Loucy (cell line): Measurements from ENCODE around the gene CNTNAP2.

Experiments used
- H2AFZ ChIP-seq: fragments of 200-600 bp; sonication (generic); 2 replicates; pipeline ENCODE4 v1.6.0; 2016; ENCODE audit warnings: antibody characterized with exemption, mild to moderate bottlenecking, low read length, moderate library complexity
- H3F3A ChIP-seq: fragments of 200-600 bp; 2 replicates; pipeline ENCODE4 v1.6.0; 2016; ENCODE audit warnings: antibody characterized with exemption, low read depth, mild to moderate bottlenecking
- H3K27me3 ChIP-seq: fragments of 200-600 bp; sonication (generic); 2 replicates; pipeline ENCODE4 v1.6.1; 2014; ENCODE audit warnings: low read length, mild to moderate bottlenecking; ENCODE audit not compliant: insufficient read depth, poor library complexity, severe bottlenecking
- H3K36me3 ChIP-seq: fragments of 200-600 bp; sonication (generic); 2 replicates; pipeline ENCODE4 v1.6.1; 2016; ENCODE audit warnings: low read length; ENCODE audit not compliant: insufficient read depth
- H3K4me1 ChIP-seq: fragments of 200-600 bp; sonication (generic); 2 replicates; pipeline ENCODE4 v1.5.1; 2014; ENCODE audit warnings: low read length, mild to moderate bottlenecking; ENCODE audit not compliant: insufficient read depth, poor library complexity, severe bottlenecking
- H3K4me2 ChIP-seq: fragments of 200-600 bp; sonication (generic); 2 replicates; pipeline ENCODE4 v1.6.0; 2014; ENCODE audit warnings: antibody characterized with exemption, low read length, low read depth, mild to moderate bottlenecking; ENCODE audit not compliant: poor library complexity, severe bottlenecking
- H3K4me3 ChIP-seq: fragments of 200-600 bp; sonication (generic); 2 replicates; pipeline ENCODE4 v1.5.1; 2014; ENCODE audit warnings: low read length, mild to moderate bottlenecking, mixed read lengths; ENCODE audit not compliant: poor library complexity, severe bottlenecking
- H3K79me2 ChIP-seq: fragments of 200-600 bp; sonication (generic); 2 replicates; pipeline ENCODE4 v1.6.1; 2014; ENCODE audit warnings: low read length; ENCODE audit not compliant: insufficient read depth
- H3K9ac ChIP-seq: fragments of 200-600 bp; sonication (generic); 2 replicates; pipeline ENCODE4 v1.6.0; 2014; ENCODE audit warnings: mild to moderate bottlenecking, low read depth, low read length, moderate library complexity; ENCODE audit not compliant: poor library complexity, severe bottlenecking
- H3K9me2 ChIP-seq: fragments of 200-600 bp; sonication (generic); replicated peaks from 2 replicates; pipeline ENCODE4 v1.6.1; 2016; ENCODE audit warnings: low read depth, low read length, mixed read lengths
- H3K9me3 ChIP-seq: fragments of 200-600 bp; sonication (generic); 2 replicates; pipeline ENCODE4 v1.6.1; 2014; ENCODE audit warnings: mild to moderate bottlenecking, antibody characterized with exemption, low read length, low read depth; ENCODE audit not compliant: insufficient read depth
- H4K20me1 ChIP-seq: fragments of 200-600 bp; sonication (generic); 2 replicates; pipeline ENCODE4 v1.6.0; 2014; ENCODE audit warnings: antibody characterized with exemption, low read length, mild to moderate bottlenecking; ENCODE audit not compliant: insufficient read depth, poor library complexity, severe bottlenecking
- EZH2phosphoT487 ChIP-seq: fragments of 200-600 bp; IDR thresholded peaks from 2 replicates; pipeline ENCODE4 v1.6.1; 2018; ENCODE audit warnings: antibody characterized with exemption, mild to moderate bottlenecking, moderate library complexity, borderline replicate concordance
- TF ChIP-seq, protein P1 (sequence below): fragments of 200-600 bp; sonication (generic); conservative IDR thresholded peaks from 2 replicates; pipeline ENCODE4 v1.5.1; 2014; ENCODE audit warnings: mild to moderate bottlenecking, antibody characterized with exemption, low read length

Gene CNTNAP2

DNA sequence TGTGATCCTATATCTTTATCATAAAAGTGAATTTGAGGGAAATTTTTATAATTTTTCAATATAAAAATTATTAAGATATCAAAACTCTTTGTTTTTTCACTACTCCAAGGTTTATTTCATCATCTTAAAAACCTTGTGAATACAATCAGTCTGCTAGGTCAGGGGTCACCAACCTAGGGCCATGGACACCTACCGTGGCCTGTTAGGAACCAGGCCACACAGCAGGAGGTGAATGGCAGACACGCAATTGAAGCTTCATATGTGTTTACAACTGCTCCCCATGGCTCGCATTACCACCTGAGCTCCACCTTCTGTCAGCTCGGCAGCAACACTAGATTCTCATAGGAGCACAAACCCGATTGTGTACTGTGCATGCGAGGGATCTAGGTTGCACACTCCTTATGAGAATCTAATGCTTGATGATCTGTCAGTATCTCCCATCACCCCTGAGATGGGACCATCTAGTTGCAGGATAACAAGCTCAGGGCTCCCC is 2202.8 kb downstream of the CNTNAP2 start:
- Histone ChIP-seq H3K4me1 (no peaks in the 10 kb centered on the region), H3K9me2 (no peaks in the 10 kb centered on the region), H3K27me3 (no peaks in the 10 kb centered on the region), H2AFZ (no peak overlapping the region), H3K4me3 (no peak overlapping the region), H3K9ac (no peak overlapping the region), H3F3A (no peaks in the 10 kb centered on the region), H3K4me2 (no peak overlapping the region), H3K79me2 (no peaks in the 10 kb centered on the region), H3K9me3 (no peaks in the 10 kb centered on the region), H4K20me1 (no peaks in the 10 kb centered on the region), H3K36me3 (no peaks in the 10 kb centered on the region)
- TF ChIP-seq, protein P1, sequence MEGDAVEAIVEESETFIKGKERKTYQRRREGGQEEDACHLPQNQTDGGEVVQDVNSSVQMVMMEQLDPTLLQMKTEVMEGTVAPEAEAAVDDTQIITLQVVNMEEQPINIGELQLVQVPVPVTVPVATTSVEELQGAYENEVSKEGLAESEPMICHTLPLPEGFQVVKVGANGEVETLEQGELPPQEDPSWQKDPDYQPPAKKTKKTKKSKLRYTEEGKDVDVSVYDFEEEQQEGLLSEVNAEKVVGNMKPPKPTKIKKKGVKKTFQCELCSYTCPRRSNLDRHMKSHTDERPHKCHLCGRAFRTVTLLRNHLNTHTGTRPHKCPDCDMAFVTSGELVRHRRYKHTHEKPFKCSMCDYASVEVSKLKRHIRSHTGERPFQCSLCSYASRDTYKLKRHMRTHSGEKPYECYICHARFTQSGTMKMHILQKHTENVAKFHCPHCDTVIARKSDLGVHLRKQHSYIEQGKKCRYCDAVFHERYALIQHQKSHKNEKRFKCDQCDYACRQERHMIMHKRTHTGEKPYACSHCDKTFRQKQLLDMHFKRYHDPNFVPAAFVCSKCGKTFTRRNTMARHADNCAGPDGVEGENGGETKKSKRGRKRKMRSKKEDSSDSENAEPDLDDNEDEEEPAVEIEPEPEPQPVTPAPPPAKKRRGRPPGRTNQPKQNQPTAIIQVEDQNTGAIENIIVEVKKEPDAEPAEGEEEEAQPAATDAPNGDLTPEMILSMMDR: no peak
- TF ChIP-seq EZH2phosphoT487: no peak

GRCh38 chr7:148325208-148325607 is 2208.6 kb downstream of the CNTNAP2 start:
- Histone ChIP-seq H4K20me1 (no peaks in the 10 kb centered on the region), H3K27me3 (no peaks in the 10 kb centered on the region), H3F3A (no peaks in the 10 kb centered on the region), H3K9me3 (peaks cover 8% of the 10 kb centered on the region; the same call in 1 of the 2 replicates), H3K9me2 (no peaks in the 10 kb centered on the region), H3K79me2 (no peaks in the 10 kb centered on the region), H3K4me3 (no peak overlapping the region), H3K36me3 (no peaks in the 10 kb centered on the region), H2AFZ (no peak overlapping the region), H3K4me2 (no peak overlapping the region), H3K9ac (no peak overlapping the region), H3K4me1 (no peaks in the 10 kb centered on the region)
- TF ChIP-seq EZH2phosphoT487: no peak
- TF ChIP-seq, protein P1: no peak

- Histone ChIP-seq H2AFZ (no peak overlapping the region), H3K79me2 (no peaks in the 10 kb centered on the region), H3K4me1 (no peaks in the 10 kb centered on the region), H3K4me2 (no peak overlapping the region), H3K9me3 (peaks cover 19% of the 10 kb centered on the region; the same call in 1 of the 2 replicates), H3K4me3 (no peak overlapping the region), H3F3A (no peaks in the 10 kb centered on the region), H3K36me3 (no peaks in the 10 kb centered on the region), H3K9ac (no peak overlapping the region), H3K9me2 (no peaks in the 10 kb centered on the region), H4K20me1 (no peaks in the 10 kb centered on the region), H3K27me3 (no peaks in the 10 kb centered on the region)
- TF ChIP-seq EZH2phosphoT487: no peak
- TF ChIP-seq, protein P1: no peak
Measured at GRCh38 chr7:148327379-148327778, 2210.8 kb downstream of the CNTNAP2 start.
